GM12874 (cell line): ENCODE measurements around the gene POLN.

Experiments used
- TF ChIP-seq, protein P1 (sequence below): IDR thresholded peaks from 2 replicates; pipeline ENCODE4 v1.5.1; 2011; ENCODE audit warnings: low read depth, mild to moderate bottlenecking, control low read depth, low read length, moderate library complexity; ENCODE audit not compliant: insufficient read depth

Gene POLN

GRCh38 chr4:2241410-2242353 lies at the start of gene POLN, which contains the start of gene HAUS3:
TSS of gene POLN (minus strand) at chr4:2242121. CDS start at chr4:2229231, 12,890 bp downstream.
TSS of gene HAUS3 (minus strand) at chr4:2242121. CDS start at chr4:2240946, 1,175 bp downstream.
- TF ChIP-seq, protein P1, sequence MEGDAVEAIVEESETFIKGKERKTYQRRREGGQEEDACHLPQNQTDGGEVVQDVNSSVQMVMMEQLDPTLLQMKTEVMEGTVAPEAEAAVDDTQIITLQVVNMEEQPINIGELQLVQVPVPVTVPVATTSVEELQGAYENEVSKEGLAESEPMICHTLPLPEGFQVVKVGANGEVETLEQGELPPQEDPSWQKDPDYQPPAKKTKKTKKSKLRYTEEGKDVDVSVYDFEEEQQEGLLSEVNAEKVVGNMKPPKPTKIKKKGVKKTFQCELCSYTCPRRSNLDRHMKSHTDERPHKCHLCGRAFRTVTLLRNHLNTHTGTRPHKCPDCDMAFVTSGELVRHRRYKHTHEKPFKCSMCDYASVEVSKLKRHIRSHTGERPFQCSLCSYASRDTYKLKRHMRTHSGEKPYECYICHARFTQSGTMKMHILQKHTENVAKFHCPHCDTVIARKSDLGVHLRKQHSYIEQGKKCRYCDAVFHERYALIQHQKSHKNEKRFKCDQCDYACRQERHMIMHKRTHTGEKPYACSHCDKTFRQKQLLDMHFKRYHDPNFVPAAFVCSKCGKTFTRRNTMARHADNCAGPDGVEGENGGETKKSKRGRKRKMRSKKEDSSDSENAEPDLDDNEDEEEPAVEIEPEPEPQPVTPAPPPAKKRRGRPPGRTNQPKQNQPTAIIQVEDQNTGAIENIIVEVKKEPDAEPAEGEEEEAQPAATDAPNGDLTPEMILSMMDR: no peak

- TF ChIP-seq, protein P1: no peak
Observed at GRCh38 chr4:2290974-2291704, 49.2 kb upstream of the POLN start.

- TF ChIP-seq, protein P1: no peak
Observed at GRCh38 chr4:2290488-2290887, 48.6 kb upstream of the POLN start.

DNA sequence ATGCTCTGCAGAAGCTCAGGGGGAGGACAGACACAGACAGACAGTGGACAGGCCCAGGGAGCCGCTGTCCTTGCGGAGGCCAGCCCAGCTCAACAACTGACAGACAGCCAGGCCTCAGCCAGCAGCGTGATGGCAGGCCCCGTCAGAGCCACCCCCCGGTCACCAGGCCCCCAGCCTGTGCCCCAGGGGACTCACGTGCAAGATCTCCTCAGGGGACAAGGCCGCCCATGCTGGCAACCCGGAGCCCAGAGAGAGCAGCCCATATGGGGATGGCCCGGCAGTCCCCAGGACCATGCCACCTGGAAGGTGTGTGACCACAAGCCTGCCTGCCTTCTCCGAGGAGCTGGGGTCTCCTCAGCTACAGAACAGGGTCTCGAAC lies 48.0 kb upstream of the POLN start:
- TF ChIP-seq, protein P1: no peak

- TF ChIP-seq, protein P1: no peak
Observed at GRCh38 chr4:2289311-2289954, 47.5 kb upstream of the POLN start.

- TF ChIP-seq, protein P1: no peak
Observed at GRCh38 chr4:2288051-2288541, 46.2 kb upstream of the POLN start.

GRCh38 chr4:2287594-2287915 lies 45.6 kb upstream of the POLN start:
- TF ChIP-seq, protein P1: no peak
